NCI-H1417 (cell line): ENCODE data around the gene ANKRD6.

Experiments used
- DNase-seq, 3 experiments: peaks; one replicate each; lab custom pipeline; 2025; lab: John Stamatoyannopoulos, UW

The ANKRD6 gene

DNA sequence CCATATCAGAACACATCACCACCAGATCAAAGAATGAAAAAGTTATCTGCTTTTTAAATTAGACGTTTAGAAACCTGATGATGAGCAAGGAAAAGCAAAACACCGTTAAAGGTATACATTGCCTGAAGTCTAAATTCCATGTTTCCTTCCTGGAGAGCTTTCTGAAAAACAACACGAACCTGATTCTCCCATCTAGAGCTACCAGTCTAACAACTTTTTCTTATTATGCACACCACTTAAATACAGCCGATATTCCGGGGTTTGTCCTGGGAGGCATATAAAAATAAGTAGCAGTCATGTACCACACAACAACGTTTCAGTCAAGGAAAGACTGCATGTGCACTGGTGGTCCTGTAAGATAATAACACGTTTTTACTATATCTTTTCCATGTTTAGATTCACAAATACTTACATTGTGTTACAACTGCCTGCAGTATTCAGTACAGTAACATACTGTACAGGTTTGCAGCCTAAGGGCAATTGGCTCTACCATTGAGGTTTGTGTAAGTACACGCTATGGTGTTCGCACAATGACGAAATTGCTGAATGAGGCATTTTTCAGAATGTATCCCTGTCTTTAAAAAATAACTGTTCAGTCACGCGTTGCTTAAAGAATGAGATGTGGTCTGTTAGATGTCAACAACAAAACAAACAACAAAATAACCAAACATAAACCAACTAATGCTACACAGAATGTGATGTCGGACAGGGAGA, 224.7 kb downstream of the ANKRD6 start:
- no peak for DNase-seq

DNA sequence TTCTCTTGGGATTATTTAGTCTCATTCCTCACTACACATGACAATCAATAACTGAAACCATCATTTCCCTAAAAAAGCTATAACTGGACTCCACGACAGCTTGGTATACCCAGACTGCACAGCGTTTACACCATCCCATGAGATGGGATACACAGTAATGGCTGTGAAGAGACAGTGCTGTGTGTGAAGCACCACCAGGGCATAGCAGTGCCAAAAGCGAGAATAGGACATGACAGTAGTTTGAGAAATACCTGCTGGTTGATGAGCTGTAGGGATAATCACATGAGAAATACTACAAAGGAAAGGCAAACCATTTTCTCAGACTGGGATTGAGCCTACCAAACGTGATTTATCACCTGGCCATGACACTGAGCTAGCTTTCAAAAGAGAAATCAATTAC, 228.0 kb downstream of the ANKRD6 start:
- DNase-seq, result no peak

DNA sequence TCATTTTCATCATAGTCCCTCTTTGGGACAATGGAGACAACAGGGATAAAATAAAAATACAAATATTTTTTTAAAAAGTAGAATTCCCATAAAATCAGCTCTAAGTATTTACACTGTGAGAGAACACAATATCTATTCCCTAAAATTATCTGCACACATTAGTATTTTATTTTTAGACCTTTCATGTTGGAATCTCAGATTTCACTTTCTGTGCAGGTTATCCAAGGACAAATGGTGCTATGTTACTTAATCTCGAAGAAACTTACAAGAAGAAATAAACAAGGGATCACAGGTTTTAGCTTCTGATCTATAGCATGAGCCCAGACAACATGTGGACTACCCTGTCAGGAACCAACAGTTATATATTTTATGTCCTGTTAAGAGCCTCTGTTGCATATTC, 228.6 kb downstream of the ANKRD6 start:
- DNase-seq, result no peak

DNA sequence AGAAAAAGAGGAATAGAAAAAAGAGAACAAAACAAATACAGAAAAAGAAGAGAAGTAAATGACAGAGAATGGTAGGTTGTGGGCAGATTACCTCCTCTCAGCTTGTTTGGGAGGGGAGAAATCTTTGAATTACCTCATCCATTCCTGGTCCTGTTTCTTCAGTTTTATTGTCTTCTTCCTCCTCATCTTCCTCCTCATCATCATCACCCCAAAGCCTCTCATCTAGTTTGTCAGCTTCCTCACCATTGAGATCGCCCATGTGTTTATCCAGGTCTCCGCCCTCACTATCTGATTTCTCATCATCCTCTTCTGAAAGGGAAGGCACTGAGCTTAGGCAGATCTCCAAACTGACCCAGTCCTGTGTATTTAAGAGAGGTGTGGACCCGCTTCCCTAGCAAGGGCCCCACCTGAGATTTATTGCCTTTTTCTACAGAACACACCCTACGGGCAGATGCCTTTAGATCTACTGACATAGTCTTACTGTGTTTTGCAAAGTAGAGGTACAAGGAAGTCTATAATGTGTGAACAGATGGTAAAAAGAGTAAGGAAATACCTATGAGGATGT, 229.8 kb downstream of the ANKRD6 start:
- DNase-seq, result no peak

DNA sequence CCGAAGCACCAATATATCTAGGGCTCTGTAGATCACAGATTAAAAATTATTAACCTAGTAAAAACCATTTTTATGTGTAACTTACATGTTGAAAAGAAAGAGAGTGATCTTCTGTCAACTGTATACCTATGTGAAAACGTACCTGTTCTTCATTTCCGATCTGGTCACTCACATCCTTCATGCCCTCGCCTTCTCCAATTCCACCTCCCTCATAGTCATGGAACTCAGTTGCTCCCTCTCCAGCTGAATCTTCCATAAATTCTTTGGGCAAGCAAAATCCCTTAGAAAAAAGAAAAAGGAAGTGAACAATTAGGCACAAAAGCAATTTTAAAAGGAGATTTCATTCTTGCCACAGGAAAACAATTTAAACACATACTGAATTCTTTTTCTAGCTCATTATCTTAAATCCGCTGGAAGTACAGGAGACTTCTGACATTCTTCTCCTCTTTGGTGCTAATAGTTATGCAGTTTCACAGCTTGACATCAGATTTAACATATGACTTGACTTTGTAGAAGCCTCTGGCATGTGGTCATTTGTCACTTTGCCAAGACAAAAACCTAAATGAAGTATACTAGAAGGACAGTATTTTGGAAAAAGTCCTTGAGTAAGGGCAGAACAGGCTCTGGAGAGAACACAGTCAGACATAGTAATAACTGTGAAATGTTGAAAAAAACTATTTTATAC, 235.1 kb downstream of the ANKRD6 start:
- no peak for DNase-seq

DNA sequence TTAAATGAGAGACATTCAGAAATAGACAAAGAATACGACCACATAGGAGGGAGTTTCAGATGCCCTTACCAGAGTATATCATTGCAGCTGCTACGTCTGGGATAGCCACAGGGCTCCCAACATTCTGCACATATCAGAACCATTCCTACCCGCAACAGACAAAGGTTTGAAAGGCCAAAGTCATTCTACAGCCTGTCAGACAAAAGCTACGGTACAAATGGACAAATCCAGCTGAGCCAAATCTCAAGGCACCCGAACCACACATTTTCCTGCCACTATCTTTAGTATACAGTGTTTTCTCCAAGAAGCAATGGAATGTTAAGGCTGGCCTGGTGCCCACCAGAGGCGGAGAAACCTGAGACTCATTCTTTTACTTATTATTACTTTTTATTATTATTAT, 236.1 kb downstream of the ANKRD6 start:
- no peak for DNase-seq

DNA sequence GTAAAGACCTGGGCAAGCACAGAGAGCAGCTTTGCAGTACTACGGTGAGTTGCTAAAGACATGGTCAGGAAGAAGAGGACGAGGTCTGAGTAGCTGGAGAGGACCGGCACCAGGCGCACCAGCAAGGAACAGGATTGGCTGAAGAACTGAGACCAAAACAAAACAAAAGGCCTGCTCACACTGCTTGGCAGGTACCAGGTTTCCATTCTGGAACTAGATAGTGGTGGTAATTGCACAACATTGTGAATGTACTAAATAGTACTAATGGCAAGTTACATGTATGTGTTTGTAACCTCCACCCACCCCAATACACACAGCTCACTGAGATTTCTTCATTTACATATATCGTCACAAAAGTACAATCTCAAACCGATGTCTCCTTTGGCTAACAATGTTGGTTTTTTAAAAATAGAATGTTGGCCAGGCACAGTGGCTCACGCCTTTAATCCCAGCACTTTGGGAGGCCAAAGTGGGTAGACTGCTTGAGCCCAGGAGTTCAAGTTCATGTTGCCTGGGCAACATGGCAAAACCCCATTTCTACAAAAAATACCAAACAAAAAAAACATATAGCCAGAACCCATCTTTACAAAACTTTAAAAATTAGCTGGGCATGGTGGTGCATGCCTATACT, 238.1 kb downstream of the ANKRD6 start:
- DNase-seq, result no peak

DNA sequence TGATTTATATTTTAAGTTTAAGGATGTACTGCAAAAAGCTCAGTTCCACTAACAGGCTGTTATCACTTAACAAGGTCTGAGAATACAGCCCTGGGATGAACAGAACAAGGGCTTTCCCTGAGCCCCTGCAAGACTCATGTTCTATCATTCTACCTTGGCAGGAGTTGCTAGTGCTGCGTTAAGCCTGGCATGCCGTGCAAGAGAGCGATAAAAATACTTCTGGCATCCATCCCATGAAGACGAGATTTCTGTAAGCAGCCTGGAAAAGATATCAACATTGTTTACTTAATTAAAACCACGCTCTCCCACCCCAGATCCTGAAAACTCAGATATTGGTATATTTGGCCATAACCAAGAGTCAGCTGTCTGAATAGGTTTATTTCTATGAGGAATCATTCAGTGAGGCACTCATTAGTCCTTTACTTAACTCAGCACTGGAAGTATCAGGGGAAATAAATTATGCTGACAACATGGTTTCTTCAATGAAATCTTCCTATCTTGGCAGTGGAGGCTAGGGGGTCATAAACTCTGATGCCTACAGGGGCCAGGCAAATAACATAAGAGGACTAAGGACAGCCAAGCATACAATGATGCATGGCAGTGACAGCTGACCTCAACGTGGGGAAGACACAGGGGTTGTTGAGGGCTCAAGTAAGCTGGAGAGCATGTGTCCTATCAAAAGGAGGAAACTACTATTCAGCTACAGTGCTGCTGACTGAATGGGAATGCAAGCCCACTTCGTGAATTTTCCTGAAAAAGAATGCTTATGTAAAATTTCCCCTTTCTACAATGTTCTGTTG, 243.2 kb downstream of the ANKRD6 start:
- DNase-seq, result no peak

DNA sequence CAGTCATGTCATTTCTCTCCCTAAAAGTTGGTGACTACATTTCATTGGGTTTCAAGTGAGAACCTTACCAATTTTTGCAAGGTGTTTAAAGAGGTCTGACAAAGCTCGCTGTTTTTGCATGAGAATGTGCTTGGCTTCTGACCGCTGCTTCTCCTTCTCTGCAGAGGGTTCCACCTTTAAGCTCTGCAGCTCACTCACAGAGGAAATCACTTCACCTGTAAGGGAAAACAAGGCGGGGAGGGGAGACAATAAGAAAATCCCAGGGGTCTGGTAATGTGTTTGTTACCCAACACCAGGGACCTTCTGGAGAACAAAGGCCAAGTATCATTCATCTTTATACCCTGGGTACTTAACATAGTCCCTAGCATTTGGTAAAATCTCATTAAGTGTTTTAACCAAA, 245.6 kb downstream of the ANKRD6 start:
- peak in 1 of 3 experiments; percentile 9 for DNase-seq

DNA sequence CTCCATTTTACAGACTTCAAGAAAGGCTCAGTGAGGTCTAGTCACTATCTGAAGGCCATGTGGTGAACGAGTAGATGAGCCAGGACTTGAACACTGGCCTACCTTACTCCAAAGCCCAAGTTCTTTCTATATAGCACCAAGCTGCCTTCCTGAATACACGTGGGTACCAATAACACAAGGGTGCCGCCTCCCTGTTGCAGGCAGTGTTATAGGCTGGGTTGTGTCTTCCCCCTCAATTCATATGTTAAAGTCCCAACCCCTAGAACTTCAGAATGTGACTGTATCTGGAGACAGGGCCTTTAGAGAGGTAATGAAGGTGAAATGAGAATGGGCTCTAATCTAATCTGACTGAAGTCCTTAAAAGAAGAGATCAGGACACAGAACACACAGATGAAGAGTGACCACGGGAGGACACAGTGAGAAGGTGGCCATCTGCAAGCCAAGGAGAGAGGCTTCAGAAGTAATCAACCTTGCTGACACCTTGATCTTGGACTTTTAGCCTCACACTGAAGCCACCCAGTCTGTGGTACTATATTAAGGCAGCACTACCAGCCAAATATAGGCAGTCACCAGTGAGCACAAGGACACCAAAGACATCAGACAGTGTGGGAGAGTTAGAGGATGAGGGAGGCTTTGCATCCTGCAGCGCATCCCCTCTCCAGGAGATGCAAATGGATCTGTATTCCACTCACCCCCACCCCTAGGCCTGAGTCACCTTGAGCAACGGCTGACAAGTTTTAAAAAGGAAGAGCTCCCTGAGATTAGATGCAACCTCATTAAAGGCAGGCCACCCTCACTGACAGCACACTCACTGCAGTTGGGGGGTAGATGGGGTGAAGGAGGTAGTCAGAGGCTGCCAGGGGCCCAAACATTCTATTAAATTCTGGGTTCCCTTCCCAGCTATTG, 246.5 kb downstream of the ANKRD6 start:
- no peak for DNase-seq

DNA sequence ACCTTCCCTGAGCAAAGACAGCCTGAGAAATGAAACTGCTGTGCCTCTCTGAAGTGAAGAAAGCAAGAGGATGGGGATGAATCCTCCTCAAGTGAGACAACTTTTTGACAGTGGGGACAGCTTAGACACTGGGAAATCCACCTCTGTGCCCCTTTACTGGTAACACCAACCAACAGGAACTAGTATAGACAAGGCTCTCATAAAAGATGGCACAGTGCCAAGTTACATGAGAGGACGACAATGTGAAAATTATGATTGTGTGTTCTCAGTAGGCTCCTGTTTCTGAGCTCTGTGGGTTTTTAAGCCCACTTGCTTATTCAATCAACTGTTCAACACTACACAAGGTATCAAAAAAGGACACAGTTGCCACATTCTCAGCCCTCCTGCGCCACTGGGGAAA, 247.2 kb downstream of the ANKRD6 start:
- DNase-seq, result peak in 2 of 3 experiments; percentile 7 to 22

DNA sequence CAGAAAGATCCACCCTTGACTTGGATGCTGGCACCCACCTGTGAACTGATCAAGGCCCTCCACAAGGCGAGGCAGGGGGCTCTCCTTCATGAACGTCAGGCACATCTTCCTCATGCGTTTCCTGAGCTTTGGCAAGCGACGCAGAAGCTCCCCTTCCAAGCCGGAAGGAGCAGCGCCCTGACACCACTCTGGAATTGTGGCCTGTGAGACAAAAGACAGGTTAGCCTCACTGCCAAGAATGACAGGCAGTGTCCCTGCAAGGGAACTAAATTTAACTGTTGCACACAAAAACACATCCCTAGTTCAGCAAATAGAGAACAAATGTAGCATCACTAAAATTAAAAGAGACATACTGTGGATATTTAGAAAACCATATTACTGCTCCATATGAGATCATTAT, 247.6 kb downstream of the ANKRD6 start:
- DNase-seq, result no peak

DNA sequence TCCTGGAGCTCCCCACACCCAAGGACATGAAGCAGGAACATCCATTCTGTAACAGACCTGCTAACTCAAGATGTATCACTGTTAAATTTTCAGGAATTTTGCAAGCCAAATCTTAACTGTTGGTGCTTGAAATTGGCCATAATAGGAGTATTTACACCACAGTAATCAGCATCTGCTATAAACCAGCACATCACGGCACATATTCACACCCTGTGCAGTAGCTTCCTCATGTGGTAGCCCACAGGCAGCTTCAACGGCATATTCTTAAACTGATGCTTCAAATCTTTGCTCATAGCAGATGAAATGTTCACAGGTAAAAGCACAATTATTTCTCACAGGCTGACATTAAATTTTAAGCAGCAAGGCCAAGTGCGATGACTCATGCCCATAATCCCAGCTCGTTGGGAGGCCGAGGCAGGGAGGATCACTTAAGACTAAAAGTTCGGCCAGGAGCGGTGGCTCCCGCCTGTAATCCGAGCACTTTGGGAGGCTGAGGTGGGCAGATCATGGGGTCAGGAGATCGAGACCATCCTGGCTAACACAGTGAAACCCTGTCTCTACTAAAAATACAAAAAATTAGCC, 249.1 kb downstream of the ANKRD6 start:
- no peak for DNase-seq

DNA sequence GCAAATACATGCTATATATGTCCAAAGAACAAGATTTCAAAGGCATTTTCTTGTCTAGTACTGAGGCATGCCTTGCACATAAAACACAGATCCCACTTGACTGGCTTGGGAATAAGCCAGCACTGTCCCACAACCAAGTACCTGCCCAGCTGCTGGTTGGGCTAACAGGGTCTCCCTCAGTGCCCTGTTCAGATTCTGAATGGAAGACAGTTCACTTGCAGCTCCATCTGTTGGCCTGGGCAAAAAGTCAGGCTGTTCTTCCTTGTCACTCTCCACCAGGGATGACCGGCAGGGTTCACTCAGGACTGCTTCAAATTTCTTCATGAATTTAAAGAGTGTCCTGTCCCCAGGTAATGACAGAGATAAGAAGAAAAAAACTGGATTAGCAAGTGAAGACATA, 250.0 kb downstream of the ANKRD6 start:
- DNase-seq, result no peak
